Ectodermal cell (in vitro differentiated cells): Measurements from ENCODE around the gene SSX2IP.

Experiments
- H3K27ac ChIP-seq: 2 replicates; pipeline ENCODE4 v1.7.0; 2013; ENCODE audit warnings: mild to moderate bottlenecking, low read depth, low read length; ENCODE audit not compliant: insufficient read depth, poor library complexity, severe bottlenecking
- H3K27me3 ChIP-seq: 2 replicates; pipeline ENCODE4 v1.7.0; 2013; ENCODE audit warnings: mild to moderate bottlenecking, low read length; ENCODE audit not compliant: insufficient read depth, control insufficient read depth, poor library complexity, severe bottlenecking
- H3K36me3 ChIP-seq: one replicate; pipeline ENCODE4 v1.7.0; 2013; ENCODE audit warnings: low read length; ENCODE audit not compliant: control insufficient read depth, insufficient read depth
- H3K4me1 ChIP-seq: one replicate; pipeline ENCODE4 v1.7.0; 2013; ENCODE audit warnings: low read length; ENCODE audit not compliant: control insufficient read depth, insufficient read depth
- H3K4me3 ChIP-seq: 2 replicates; pipeline ENCODE4 v1.7.0; 2013; ENCODE audit warnings: low read depth, low read length, control low read depth; ENCODE audit not compliant: insufficient read depth
- H3K9me3 ChIP-seq: 2 replicates; pipeline ENCODE4 v1.7.0; 2013; ENCODE audit warnings: mild to moderate bottlenecking, low read length, moderate library complexity; ENCODE audit not compliant: control insufficient read depth
- WGBS, 2 experiments: methylation state at CpG; one replicate each; pipeline ENCODE4 v1.1.7; 2013; ENCODE audit warnings: missing lambda C conversion rate in 2 of 2; 5-methylcytosine and 5-hydroxymethylcytosine counted together

SSX2IP gene

GRCh38 chr1:84624876-84625275 lies 65.4 kb downstream of the SSX2IP start:
- 79 to 92% methylated on average over 3 to 5 of the region's 5 CpGs for WGBS, 2 experiments
- H3K9me3 ChIP-seq, result no peaks in the 10 kb centered on the region
- no peak overlapping the region for H3K27ac ChIP-seq

GRCh38 chr1:84621553-84621952 lies 68.7 kb downstream of the SSX2IP start:
- Histone ChIP-seq H3K27ac (no peak overlapping the region), H3K9me3 (no peaks in the 10 kb centered on the region), H3K4me1 (peaks cover 4% of the 10 kb centered on the region), H3K36me3 (no peaks in the 10 kb centered on the region), H3K27me3 (no peaks in the 10 kb centered on the region), H3K4me3 (no peak overlapping the region)
- 89 to 90% methylated on average over 14 of the region's 14 CpGs for WGBS, 2 experiments

More at GRCh38 chr1:84624876-84625275, 65.4 kb downstream of the SSX2IP start:
- no peak overlapping the region for H3K4me3 ChIP-seq
- no peaks in the 10 kb centered on the region for H3K36me3 ChIP-seq
- H3K4me1 ChIP-seq, result no peaks in the 10 kb centered on the region
- no peaks in the 10 kb centered on the region for H3K27me3 ChIP-seq

- 2% methylated on average over 44 to 46 of the region's 46 CpGs for WGBS, 2 experiments
- Histone ChIP-seq H3K4me3 (peak overlapping the region; percentile 57), H3K27ac (peak overlapping the region; percentile 23), H3K9me3 (no peaks in the 10 kb centered on the region), H3K4me1 (peaks cover 4% of the 10 kb centered on the region), H3K36me3 (no peaks in the 10 kb centered on the region), H3K27me3 (no peaks in the 10 kb centered on the region)
Measured at GRCh38 chr1:84620720-84621313, 69.4 kb downstream of the SSX2IP start.

GRCh38 chr1:84619383-84620102 lies 70.7 kb downstream of the SSX2IP start:
- WGBS, 2 experiments, result 87 to 88% methylated on average over 9 of the region's 9 CpGs
- H3K4me3 ChIP-seq, result no peak overlapping the region

GRCh38 chr1:84617349-84617748 lies 72.9 kb downstream of the SSX2IP start:
- WGBS, 2 experiments, result 85 to 91% methylated on average over 2 of the region's 2 CpGs
- Histone ChIP-seq H3K4me3 (no peak overlapping the region), H3K27me3 (no peaks in the 10 kb centered on the region), H3K4me1 (peaks cover 4% of the 10 kb centered on the region), H3K27ac (no peak overlapping the region), H3K36me3 (no peaks in the 10 kb centered on the region), H3K9me3 (peaks cover 3% of the 10 kb centered on the region)

More at GRCh38 chr1:84619383-84620102, 70.7 kb downstream of the SSX2IP start:
- H3K4me1 ChIP-seq, result peaks cover 4% of the 10 kb centered on the region
- no peaks in the 10 kb centered on the region for H3K36me3 ChIP-seq
- H3K9me3 ChIP-seq, result peaks cover 1% of the 10 kb centered on the region
- no peaks in the 10 kb centered on the region for H3K27me3 ChIP-seq
- no peak overlapping the region for H3K27ac ChIP-seq

GRCh38 chr1:84615790-84616189 lies 74.5 kb downstream of the SSX2IP start:
- no peaks in the 10 kb centered on the region for H3K36me3 ChIP-seq
- H3K9me3 ChIP-seq, result peaks cover 3% of the 10 kb centered on the region
- no peak overlapping the region for H3K4me3 ChIP-seq
- no peaks in the 10 kb centered on the region for H3K27me3 ChIP-seq
- H3K27ac ChIP-seq, result no peak overlapping the region
- H3K4me1 ChIP-seq, result peaks cover 4% of the 10 kb centered on the region
- WGBS, 2 experiments, result 90 to 100% methylated on average over 1 of the region's 1 CpG

- no peaks in the 10 kb centered on the region for H3K27me3 ChIP-seq
- H3K9me3 ChIP-seq, result peaks cover 3% of the 10 kb centered on the region
- no peak overlapping the region for H3K27ac ChIP-seq
- H3K4me1 ChIP-seq, result no peaks in the 10 kb centered on the region
- H3K36me3 ChIP-seq, result no peaks in the 10 kb centered on the region
- 95 to 97% methylated on average over 2 of the region's 2 CpGs for WGBS, 2 experiments
- no peak overlapping the region for H3K4me3 ChIP-seq
Measured at GRCh38 chr1:84613887-84614286, 76.4 kb downstream of the SSX2IP start.

GRCh38 chr1:84613026-84613425 lies 77.2 kb downstream of the SSX2IP start:
- Histone ChIP-seq H3K9me3 (peaks cover 3% of the 10 kb centered on the region), H3K27me3 (no peaks in the 10 kb centered on the region), H3K4me1 (no peaks in the 10 kb centered on the region), H3K27ac (no peak overlapping the region), H3K4me3 (no peak overlapping the region), H3K36me3 (no peaks in the 10 kb centered on the region)
- 95 to 99% methylated on average over 2 of the region's 2 CpGs for WGBS, 2 experiments

- Histone ChIP-seq H3K27ac (peak overlapping the region; percentile 82), H3K4me1 (no peaks in the 10 kb centered on the region), H3K9me3 (peaks cover 3% of the 10 kb centered on the region), H3K27me3 (no peaks in the 10 kb centered on the region), H3K4me3 (no peak overlapping the region), H3K36me3 (no peaks in the 10 kb centered on the region)
- 5 to 9% methylated on average over 3 of the region's 3 CpGs for WGBS, 2 experiments
Measured at GRCh38 chr1:84611796-84612195, 78.5 kb downstream of the SSX2IP start.

- Histone ChIP-seq H3K27ac (peak overlapping the region; percentile 82), H3K9me3 (peaks cover 3% of the 10 kb centered on the region), H3K4me1 (no peaks in the 10 kb centered on the region), H3K4me3 (no peak overlapping the region), H3K36me3 (no peaks in the 10 kb centered on the region), H3K27me3 (no peaks in the 10 kb centered on the region)
- WGBS, 2 experiments, result 68 to 75% methylated on average over 1 of the region's 1 CpG
Measured at GRCh38 chr1:84611091-84611490, 79.2 kb downstream of the SSX2IP start.
